HG03039 (cell line): Measurements from ENCODE around the gene SIGLEC11.
A peak's percentile ranks its signal among the peaks of the same experiment; 100 is the strongest.
"Not testable (repeated sequence)": the region's sequence is repeated elsewhere in the genome, so short reads cannot be mapped to it uniquely, and the experiment has no call there.

Experiments used
- ATAC-seq: cut with Tn5 transposase; IDR thresholded peaks from one replicate; pipeline ENCODE4 v1.9.1; 2021; ENCODE audit warnings: mild to moderate bottlenecking, moderate library complexity; ENCODE audit not compliant: unreplicated experiment

SIGLEC11 gene

DNA sequence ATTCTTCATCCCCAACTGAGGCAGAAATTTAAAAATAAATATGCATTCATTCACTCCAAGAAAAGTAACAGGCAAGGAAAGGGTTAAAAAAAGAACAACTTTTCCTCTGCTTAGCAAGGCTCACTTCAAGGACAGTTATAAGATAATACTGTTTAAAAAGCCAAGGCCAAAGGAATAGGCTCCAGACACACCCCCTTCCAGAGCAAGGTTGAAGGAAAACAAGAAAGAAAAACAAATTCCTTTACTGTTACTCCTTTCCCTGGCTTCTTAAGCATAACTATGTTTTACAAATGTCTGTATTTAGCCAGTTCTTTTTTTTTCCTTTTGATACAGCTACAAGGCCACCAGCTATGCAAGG, 8.5 kb downstream of the SIGLEC11 start:
- ATAC-seq = no peak

GRCh38 chr19:49951806-49952478, 9.0 kb downstream of the SIGLEC11 start:
- no peak for ATAC-seq

- no peak for ATAC-seq
Measured at GRCh38 chr19:49950956-49951526, 9.9 kb downstream of the SIGLEC11 start.

DNA sequence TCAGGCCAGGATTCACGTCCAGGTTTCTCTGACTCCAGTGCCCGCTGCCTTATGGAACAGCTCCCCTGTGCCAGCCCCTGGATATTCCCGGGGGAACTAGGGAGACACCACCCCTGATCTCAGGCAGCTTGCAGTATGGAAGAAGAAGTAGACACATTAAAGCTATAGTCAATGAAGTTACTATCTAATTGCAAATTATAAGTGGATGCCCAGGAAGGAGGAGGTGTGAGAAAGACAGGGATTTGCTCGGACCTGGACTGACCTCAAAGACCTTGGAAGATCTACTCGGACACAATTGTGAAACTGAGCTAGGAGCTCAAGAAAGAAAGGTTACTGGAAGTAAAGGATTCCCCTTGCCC, 10.4 kb downstream of the SIGLEC11 start:
- ATAC-seq = no peak

DNA sequence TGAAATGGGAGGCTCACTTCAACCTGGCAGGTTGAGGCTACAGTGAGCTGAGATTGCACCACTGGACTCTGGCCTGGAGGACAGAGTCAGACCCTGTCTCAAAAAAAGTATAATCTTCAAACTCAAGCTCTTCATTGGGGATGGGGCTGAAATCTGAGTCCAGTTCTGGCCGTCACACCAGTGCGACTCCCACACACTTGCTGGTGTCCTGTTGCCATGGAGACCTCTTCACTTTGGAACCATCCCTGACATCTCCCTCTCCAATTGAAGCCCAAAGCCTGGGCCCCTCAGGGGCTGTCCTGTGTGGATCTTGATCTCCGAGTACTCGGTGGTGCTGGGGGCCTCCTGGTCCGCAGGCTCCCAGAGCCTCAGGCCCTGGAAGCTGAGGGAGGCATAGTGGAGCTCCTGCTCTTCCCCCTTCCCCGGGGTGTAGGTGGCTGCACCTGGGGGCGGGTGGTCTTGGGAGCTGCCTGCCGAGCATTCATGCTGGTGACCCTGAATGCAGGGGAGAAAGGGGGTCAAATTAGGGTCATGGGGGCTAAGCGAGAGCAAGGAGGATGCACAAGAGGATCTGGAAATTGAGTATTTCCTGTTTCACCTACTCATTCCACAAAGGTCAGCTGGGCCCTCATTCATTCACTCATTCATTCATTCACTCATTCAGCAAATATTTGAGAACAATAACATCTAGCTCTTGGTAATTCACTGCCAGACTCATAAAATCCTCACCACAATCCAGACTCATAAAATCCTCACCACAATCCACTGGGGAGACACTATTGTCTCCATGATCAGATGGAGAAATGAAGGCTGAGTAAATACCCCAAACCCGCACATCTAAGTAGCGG, 11.0 kb downstream of the SIGLEC11 start:
- ATAC-seq = no peak

- ATAC-seq = no peak
Measured at GRCh38 chr19:49946415-49946814, 14.6 kb downstream of the SIGLEC11 start.

GRCh38 chr19:49944567-49944966, 16.4 kb downstream of the SIGLEC11 start:
- ATAC-seq = not testable (repeated sequence)

- no peak for ATAC-seq
Measured at GRCh38 chr19:49940482-49940791, 20.5 kb downstream of the SIGLEC11 start.

DNA sequence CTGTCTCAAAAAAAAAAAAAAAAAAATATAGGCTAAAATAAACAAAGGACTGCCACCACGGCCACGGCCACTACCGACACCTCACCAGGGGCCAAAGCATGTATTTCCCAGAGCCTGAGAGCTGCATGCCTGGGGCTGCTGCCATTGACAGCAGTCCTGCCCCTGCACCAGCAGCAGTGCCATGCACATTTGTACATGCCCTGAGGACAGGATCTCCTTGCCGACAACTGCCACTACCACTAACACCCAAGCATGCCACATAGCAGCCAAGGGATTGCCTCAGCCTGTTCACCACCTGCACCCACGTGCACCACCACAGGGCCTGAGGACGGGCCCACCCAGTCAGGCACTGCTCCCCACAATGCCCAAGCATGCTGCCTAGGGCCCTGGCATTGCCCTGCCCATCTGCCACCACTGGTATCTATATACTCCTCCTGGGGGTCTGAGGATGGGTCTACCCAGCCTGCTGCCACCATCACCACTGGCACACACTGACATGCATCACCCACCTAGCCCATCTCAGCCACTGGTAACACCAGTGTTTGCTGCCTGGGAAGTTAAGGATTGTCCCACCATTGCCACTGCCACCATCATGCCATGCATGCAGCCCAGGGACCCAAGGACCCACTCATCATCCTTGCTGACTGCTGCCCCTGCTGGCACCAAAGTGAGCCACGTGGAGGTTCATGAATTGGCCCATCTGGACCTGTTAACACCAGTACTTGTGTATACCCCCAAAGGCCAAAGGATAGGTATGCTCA, 21.1 kb downstream of the SIGLEC11 start:
- no peak for ATAC-seq

DNA sequence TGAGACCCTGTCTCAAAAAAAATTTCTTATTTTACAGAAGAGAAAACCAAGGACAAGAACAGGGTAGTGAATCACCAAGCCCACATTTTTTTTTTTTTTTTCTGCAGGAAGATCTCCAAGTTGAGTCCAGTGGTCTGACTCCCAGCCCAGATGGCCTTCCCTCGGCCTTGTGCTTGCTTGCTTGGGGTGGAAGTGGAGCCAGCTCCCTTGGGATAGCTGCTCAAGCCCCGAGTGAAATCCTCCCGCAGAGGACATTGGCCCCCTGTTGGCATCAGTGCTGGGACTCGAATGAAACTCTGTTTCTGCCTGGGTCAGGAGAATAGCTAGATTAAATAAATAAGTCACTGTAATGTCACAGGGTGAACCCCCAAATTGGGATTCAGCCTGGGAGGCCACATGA, 22.3 kb downstream of the SIGLEC11 start:
- ATAC-seq = no peak

DNA sequence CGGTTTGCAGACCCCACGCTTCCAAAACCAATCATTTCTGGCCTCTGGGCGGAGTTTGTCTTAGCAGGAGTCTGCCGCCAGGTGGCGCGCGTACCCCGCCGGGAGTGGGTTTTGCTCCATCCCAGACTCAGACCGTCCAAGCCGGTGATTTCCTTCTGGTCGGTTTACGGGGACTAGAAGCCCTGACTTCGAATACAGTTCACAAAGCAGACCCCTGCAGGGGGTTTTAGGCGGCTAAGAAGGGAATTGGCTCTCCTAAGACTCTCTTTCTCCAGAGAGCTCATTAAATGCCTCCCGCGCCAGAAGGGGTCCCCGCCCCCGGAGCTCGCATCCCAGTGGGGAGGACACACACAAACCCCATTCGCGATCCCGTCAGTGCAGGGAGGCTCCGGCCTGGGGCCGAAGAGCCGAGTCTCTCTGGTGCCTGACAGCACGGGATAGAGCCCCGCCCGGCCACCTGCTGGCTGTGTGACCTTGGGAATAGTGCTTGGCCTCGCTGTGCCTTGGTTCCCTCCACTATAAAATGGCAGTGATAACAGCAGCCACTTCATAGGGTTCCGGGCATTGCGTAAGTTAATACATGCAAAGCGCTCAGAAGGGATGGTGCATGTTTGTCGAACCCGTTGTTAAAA, 23.1 kb downstream of the SIGLEC11 start:
- ATAC-seq = no peak

DNA sequence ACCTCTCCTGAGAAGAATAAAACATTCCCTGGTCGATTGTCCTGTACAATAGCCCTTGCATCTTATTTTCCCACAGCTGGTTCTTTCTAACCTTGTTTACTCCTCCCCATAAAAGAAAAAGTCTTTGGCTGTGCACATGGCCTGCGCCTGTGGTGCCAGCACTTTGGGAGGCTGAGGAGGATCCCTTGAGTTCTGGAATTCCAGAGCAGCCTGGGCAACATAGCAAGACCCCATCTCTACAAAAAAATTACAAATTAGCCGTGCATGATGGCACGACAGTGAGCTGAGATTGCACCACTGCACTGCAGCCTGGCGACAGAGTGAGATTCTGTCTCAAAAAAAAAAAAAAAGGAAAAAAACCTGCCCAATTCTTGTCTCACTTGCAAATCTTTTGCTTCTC, 24.4 kb downstream of the SIGLEC11 start:
- no peak for ATAC-seq

- no peak for ATAC-seq
Measured at GRCh38 chr19:49933643-49934042, 27.3 kb downstream of the SIGLEC11 start.

- no peak for ATAC-seq
Measured at GRCh38 chr19:49932731-49933131, 28.2 kb downstream of the SIGLEC11 start.

DNA sequence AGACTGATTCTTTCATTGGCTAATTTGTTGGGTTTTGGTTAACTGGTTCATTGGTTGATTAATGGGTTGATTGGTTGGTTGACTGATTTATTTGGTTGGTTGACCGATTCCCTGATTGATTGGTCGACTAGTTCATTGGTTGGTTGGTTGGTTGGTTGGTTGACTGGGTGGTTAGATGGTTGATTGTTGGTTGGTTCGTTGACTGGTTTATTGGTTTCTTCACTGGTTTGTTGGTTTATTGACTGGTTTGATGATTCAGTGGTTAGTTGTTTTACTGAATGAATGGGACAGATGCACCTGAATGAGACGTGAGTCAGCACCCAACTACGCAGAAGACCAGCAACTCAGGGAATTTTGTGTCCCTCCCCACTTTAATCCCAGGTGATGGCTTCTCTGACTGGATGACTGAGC, 28.9 kb downstream of the SIGLEC11 start:
- no peak for ATAC-seq

GRCh38 chr19:49931293-49932040, 29.5 kb downstream of the SIGLEC11 start:
- ATAC-seq = no peak

- no peak for ATAC-seq
Measured at GRCh38 chr19:49930483-49931011, 30.4 kb downstream of the SIGLEC11 start.

DNA sequence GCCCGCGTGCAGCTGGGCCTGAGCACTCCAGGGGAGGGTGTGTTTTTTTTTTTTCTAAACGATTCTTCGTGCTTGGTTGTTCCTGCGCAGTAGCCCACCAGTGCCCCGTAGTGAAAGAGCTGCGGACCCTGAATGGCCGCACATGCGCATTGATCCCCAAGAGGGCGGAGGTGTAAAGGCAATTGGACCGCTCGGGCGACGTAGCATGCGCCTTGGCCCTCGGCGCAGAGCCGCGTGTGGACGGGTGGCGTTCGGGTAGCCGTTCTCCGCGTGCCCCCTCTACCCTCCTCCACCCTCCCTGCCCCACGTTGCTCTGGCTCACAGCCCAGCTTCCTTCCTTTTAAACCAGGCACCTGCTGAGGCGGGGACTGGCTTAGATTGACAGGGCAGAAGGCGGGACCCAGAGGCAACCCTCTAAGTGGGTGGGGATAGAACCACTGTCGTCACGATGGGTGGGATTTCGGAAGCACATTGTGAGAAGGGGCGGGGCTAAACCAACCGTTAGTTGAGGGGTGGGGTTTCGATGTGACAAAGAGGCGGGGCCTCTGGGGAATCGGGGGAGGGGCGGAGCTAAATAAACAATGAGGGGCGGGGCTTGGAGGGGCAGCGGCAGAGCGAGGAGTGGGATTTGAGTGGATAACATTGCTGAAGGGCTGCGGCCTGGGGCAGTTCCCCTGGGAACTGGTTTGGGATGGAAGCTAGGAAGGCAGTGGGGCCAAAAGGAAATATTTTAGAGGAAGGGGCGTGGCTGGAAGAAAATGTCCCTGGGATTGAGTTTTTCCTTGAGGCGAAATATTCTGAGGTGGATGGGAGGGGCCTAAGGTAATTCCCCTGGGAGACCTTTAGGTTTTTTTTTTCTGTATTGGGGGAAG, 31.1 kb downstream of the SIGLEC11 start:
- peak; percentile 59 for ATAC-seq

- ATAC-seq = peak; percentile 49
Measured at GRCh38 chr19:49929121-49929610, 31.8 kb downstream of the SIGLEC11 start, which contains the start of the genes ATF5 and NUP62. Gene ATF5 (plus strand): TSS chr19:49929205. CDS start chr19:49930851, 1,646 bp downstream. Gene NUP62 (minus strand): TSS chr19:49929504. CDS start chr19:49909807, 19,697 bp downstream.
